K562 (cell line): ENCODE measurements around the gene PDLIM4. TPM values are rescaled to one million over a fixed set of nuclear protein-coding genes. Genes with fewer than 3 reads are reported as not detected.
A peak's percentile ranks its signal among the peaks of the same experiment; 100 is the strongest.

Experiments
- ATF1 ChIP-seq, 2 experiments: fragments of 450-650 bp in 1 of 2; IDR thresholded peaks; 2 replicates each; pipeline ENCODE4 v1.6.1; 2016; ENCODE audit warnings: missing compliant biosample characterization in 1 of 2, missing genetic modification characterization in 1 of 2
- HCFC1 ChIP-seq: IDR thresholded peaks from 2 replicates; pipeline ENCODE4 v1.6.1; 2012; ENCODE audit warnings: low read depth, low read length, improper control_type of control experiment
- HEY1 ChIP-seq: fragments of 250-450 bp; sonication (Bioruptor Pico); IDR thresholded peaks from 2 replicates; pipeline ENCODE4 v1.5.0; 2020; ENCODE audit warnings: mild to moderate bottlenecking, moderate library complexity, borderline replicate concordance
- KDM1A ChIP-seq, 2 experiments: fragments of 450-650 bp; IDR thresholded peaks; 2 replicates each; pipeline ENCODE4 v1.6.1; 2016; ENCODE audit warnings: mild to moderate bottlenecking in 2 of 2
- NR1H2 ChIP-seq: sonication (generic); formaldehyde crosslinking; IDR thresholded peaks from 2 replicates; pipeline ENCODE4 v1.4.0; 2020; ENCODE audit warnings: mild to moderate bottlenecking, missing genetic modification reagents
- RNF219 ChIP-seq: fragments of 250-450 bp; sonication (Bioruptor Pico); IDR thresholded peaks from 2 replicates; pipeline ENCODE4 v1.5.0; 2022; ENCODE audit warnings: mild to moderate bottlenecking
- SIN3A ChIP-seq, 2 experiments: fragments of 150-350 bp in 1 of 2; IDR thresholded peaks; 2 replicates each; pipeline ENCODE4 v1.6.1; 2011 to 2016; ENCODE audit warnings: borderline replicate concordance in 2 of 2, low read depth in 2 of 2, low read length in 2 of 2, mild to moderate bottlenecking in 2 of 2, moderate library complexity in 2 of 2; ENCODE audit not compliant: control insufficient read depth in 1 of 2
- SRSF7 ChIP-seq: fragments of 200-400 bp; formaldehyde crosslinking; optimal IDR thresholded peaks from 2 replicates; pipeline ENCODE3; 2017; ENCODE audit warnings: mild to moderate bottlenecking, low read depth, low read length
- USF1 ChIP-seq: sonication (generic); formaldehyde crosslinking; IDR thresholded peaks from 2 replicates; pipeline ENCODE4 v1.9.0; 2022; ENCODE audit warnings: mild to moderate bottlenecking, missing genetic modification reagents
- ZBTB49 ChIP-seq: sonication (generic); formaldehyde crosslinking; IDR thresholded peaks from 2 replicates; pipeline ENCODE4 v1.8.0; 2022; ENCODE audit warnings: missing genetic modification reagents, mild to moderate bottlenecking, borderline replicate concordance
- ZKSCAN8 ChIP-seq: fragments of 200-800 bp; sonication (Bioruptor generic); IDR thresholded peaks from 2 replicates; pipeline ENCODE4 v1.6.1; 2016; ENCODE audit warnings: missing genetic modification characterization, missing compliant biosample characterization
- ZNF407 ChIP-seq: fragments of 450-650 bp; IDR thresholded peaks from 2 replicates; pipeline ENCODE4 v1.6.1; 2016; ENCODE audit warnings: low read depth
- polyA plus RNA-seq, 8 experiments: library from polyadenylated mRNA; depleted of rRNA in 4 of 8; stranded (reverse) in 5 of 8; unstranded in 3 of 8; fragments of >200 nt; fragmentation: Nextera tagmentation in 2 of 8; fragmentation: Illumina TruSeq in 1 of 8; extraction: Ambion mirVana in 2 of 8; extraction: Trizol in 1 of 8; gene quantifications; 2 replicates each; pipeline versions ENCODE4 v1.2.1 to v1.2.3, GENCODE V29; 2011 to 2014; ENCODE audit warnings: inconsistent platforms in 1 of 8, missing spikeins in 1 of 8
- total RNA-seq, 7 experiments: library from RNA; depleted of rRNA in 6 of 7; stranded (reverse); fragments of >200 nt in 6 of 7; fragmentation: Illumina TruSeq in 2 of 7; extraction: Trizol in 2 of 7; gene quantifications; 2 replicates each; pipeline versions ENCODE4 v1.2.1 to v1.2.3, GENCODE V29; 2011 to 2021; ENCODE audit warnings: low replicate concordance in 1 of 7

The PDLIM4 gene
- total and polyA plus RNA-seq, 9 of the 15 experiments (the other 6 are each of a cell fraction or from before 2014, with no cell fraction given) = 0.28 to 32.8 (median 13.1) TPM

- TF ChIP-seq ZNF407 = no peak
- TF ChIP-seq USF1 (CRISPR knock-in tag) = no peak
- no peak for TF ChIP-seq ZBTB49 (CRISPR knock-in tag)
- TF ChIP-seq KDM1A (IDR thresholded peaks at IDR 0.05) = peak; percentile 32 to 70; a peak in 3 of 4 replicates
- TF ChIP-seq SIN3A (IDR thresholded peaks at IDR 0.05; ENCODE audit: borderline replicate concordance in 2 of 2, control insufficient read depth in 1 of 2, low read depth in 2 of 2, low read length in 2 of 2) = no peak
- no peak for TF ChIP-seq ATF1 (CRISPR knock-in tag; IDR thresholded peaks at IDR 0.05)
- no peak for TF ChIP-seq ATF1 (tag; IDR thresholded peaks at IDR 0.05)
- TF ChIP-seq NR1H2 (CRISPR knock-in tag) = no peak
- TF ChIP-seq HEY1 (CRISPR knock-in tag) = no peak
- no peak for TF ChIP-seq RNF219 (CRISPR knock-in tag)
- no peak for TF ChIP-seq ZKSCAN8 (CRISPR knock-in tag)
- TF ChIP-seq SRSF7 = no peak
- TF ChIP-seq HCFC1 = no peak
Measured at GRCh38 chr5:132260714-132261551, 3.4 kb downstream of the PDLIM4 start (continued).
